Skin epidermis (tissue), 12 donors: ENCODE measurements around the gene SLC25A41.
"Not testable (repeated sequence)": the region's sequence is repeated elsewhere in the genome, so short reads cannot be mapped to it uniquely, and the experiment has no call there.

ENCODE experiments used
- H3K27ac ChIP-seq, 21 experiments: fragments of 200-600 bp; sonication (generic) in 11 of 21; one replicate each; pipeline ENCODE4 v1.5.0; 2020; ENCODE audit warnings: mild to moderate bottlenecking in 3 of 21, inconsistent platforms in 2 of 21, moderate library complexity in 2 of 21
- H3K4me3 ChIP-seq, 7 experiments: fragments of 200-600 bp; sonication (generic) in 2 of 7; one replicate each; pipeline ENCODE4 v1.5.0; 2020; ENCODE audit warnings: inconsistent platforms in 2 of 7, mild to moderate bottlenecking in 2 of 7, moderate library complexity in 1 of 7

Gene SLC25A41

GRCh38 chr19:6414793-6415590 is 18.6 kb downstream of the SLC25A41 start:
- no peak overlapping the region for H3K27ac ChIP-seq

DNA sequence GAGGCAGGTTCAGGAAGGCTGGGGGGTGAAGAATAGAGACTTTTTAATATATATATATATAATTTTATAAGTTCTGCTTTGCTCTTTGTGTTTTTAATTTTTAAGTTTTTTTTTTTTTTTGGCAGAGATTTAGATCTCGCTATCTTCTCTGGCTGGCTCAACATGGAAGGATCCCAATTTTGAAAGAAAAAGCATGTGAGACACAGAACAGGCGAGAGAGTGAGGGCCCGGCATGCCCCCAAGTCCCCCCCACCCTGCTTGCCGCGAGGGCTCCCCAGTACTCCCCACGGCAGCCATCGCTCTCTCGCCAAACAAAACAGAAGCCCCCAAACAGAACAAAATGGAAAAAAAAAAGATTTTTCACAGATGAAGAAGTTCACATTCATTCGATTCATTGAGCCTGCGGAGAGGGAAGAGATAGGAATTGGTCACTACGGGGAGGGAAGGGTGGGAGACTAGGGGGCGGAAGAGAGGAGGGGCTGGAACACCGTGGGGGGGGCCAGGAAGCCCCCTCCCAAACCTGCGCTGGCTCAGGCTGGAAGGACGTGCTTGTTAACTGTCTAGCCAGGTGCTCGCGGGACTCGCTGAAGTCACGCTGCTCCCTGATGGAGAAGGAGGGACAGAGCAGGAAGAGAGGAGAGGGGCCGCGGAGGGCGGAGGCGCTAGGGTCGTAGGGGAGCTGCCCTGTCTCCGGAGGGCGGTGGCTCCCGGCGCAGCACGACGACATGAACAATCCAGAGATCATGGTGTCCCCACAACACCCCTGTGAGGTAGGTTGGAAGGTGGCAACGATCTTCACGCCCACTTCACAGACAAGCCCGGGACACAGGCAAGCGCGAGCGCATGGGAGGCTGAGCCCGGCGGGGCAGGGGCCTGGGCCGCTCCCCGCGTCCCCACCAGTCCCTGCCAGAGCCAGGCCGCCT is 19.6 kb downstream of the SLC25A41 start:
- Histone ChIP-seq H3K4me3 (no peak overlapping the region), H3K27ac (peak overlapping the region in 1 of 21 experiments; percentile 57)

More at GRCh38 chr19:6414793-6415590, 18.6 kb downstream of the SLC25A41 start:
- no peak overlapping the region for H3K4me3 ChIP-seq

DNA sequence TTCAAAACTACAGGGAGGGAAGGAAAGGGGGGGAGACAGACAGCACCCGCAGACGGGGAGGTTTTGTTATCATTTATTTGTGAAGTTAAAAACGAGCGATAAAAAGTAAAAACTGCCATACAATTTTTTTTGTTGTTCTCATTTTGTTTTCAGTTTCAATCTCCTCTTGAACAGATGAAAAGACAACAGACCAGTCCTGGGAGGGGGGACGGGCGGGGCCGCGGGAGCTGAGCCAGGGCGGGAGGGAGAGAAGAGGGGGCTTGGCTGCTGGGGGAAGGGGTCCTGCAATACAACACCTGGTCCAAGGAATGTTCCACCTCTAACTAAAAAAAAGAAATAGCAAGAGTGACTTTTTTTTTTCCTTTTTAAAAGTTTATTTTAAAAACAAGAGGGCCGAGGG is 20.3 kb downstream of the SLC25A41 start:
- Histone ChIP-seq H3K4me3 (no peak overlapping the region), H3K27ac (peak overlapping the region in 1 of 21 experiments; percentile 57)

DNA sequence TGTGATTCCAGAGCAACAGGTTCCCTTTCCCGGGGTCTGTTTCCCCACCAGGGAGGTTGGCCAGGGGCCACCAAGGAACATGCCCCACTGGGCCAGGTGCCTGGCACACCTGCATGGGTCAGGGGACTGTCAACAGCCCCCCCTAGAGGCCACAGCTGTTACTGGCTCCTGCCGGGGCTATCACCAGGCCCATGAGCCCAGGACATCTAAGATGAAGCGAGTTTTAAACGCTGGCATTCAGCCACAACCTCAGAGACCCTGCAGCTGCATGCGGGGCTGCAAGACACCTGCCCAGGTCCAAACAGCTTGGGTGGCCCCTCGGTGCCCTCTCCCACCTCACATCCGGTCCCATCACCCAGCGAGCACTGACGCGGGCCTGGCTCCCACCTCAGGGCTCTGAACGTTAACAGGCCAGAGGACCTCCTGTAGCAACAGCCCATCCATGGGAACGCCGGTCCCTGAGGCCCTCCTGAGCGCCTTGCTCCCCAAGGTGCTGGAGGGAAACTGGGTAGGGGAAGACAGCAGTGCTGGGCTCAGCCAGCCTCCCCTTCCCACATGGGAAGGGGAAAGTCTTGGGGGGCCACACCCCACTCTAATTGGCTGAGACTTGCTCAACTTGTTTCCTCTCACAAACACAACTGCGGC is 21.0 kb downstream of the SLC25A41 start:
- Histone ChIP-seq H3K4me3 (no peak overlapping the region), H3K27ac (no peak overlapping the region)

DNA sequence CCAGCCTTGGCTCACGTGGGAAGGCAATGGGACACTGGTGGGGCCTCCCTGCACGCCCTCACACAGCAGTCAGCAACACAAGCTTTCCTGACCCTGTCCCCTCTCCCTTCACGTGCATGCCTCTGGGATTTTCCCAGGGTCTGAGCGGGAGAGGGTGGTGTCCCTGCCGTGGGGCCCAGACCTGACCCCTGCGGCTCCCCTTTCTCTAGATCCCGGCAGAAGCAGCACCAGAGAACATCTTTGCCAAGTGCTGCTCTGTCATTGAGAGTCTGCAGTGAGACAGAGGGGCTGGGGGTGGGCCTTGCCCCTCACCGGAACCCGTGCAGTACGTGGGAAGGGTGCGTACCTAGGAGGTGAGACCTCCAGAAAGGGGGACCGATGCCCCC is 21.5 kb downstream of the SLC25A41 start:
- Histone ChIP-seq H3K4me3 (no peak overlapping the region), H3K27ac (no peak overlapping the region)

DNA sequence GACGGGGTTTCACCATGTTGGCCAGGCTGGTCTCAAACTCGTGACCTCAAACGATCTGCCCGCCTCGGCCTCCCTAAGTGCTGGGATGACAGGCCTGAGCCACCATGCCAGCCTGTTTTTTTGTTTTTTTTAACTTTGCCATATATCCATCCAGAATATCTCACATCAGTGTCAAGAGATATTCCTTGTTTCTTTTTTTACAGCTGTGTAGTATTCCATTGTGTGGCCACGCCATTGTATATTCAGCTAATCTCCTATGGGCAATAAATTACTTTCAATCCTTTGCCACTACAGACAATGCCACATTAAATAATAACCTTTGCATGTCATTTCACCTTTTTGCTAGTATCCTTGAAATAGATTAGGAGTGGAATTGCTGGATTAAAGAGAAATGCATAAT is 24.2 kb downstream of the SLC25A41 start:
- no peak overlapping the region for H3K4me3 ChIP-seq
- no peak overlapping the region for H3K27ac ChIP-seq

DNA sequence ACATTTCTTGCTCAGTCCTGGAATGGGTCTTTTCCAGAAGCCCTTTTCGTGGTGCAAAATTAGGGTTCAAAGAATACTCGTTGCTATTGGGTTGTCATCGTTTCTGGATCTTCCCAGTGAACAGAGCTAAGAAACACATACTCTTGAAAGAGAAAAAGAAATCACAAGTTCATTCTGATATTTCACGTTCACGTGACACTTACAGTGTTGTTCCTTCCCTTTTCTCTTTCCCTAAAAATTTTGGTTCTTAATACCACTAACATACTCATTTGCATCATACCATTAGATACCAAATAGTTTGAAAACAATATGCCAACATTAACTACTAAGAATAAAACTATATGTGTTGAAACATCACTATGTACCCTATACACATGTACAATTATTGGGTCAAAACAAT is 27.2 kb downstream of the SLC25A41 start:
- Histone ChIP-seq H3K27ac (no peak overlapping the region), H3K4me3 (no peak overlapping the region)

DNA sequence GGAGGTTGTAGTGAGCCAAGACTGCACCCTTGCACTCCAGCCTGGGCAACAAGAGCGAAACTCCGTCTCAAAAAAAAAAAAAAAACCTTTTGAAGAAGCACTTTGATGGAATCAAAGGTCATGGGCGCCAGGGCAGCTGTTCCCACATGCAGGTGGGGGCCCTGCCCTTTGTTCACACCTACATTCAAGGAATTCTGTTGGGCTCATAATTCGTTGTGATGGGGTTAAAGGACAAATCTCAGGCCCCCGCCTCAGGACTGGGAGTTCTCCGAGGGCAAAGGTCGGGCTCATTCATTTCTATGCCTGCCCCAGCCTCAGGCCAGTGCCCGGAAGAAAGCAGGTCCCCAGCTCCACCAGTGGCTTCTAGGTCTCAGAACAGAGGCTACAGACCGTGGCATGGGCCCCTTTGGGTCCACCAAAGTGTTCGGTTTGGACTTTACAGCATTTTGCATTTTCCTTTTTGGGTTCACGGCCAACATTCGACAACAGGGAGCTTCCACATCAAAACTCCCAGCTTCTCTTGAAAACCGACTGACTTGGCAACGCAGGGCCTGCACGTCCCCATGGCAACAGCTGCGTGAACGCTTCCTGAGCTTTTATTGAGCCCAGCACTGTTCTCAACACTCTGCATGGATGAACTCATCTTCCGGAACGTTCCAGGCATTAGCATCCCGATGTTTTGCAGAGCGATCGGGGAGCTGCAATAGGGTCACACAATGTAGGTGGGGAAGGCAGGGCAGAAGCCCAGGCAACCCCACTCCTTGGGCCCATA is 30.5 kb downstream of the SLC25A41 start:
- no peak overlapping the region for H3K4me3 ChIP-seq
- no peak overlapping the region for H3K27ac ChIP-seq

GRCh38 chr19:6402058-6402457 is 31.5 kb downstream of the SLC25A41 start:
- Histone ChIP-seq H3K4me3 (no peak overlapping the region), H3K27ac (no peak overlapping the region)

GRCh38 chr19:6400062-6400944 is 33.3 kb downstream of the SLC25A41 start:
- not testable (repeated sequence) for H3K27ac ChIP-seq, H3K4me3 ChIP-seq

- H3K27ac ChIP-seq: no peak overlapping the region
- H3K4me3 ChIP-seq: no peak overlapping the region
Observed at GRCh38 chr19:6396305-6396704, 37.3 kb downstream of the SLC25A41 start.

DNA sequence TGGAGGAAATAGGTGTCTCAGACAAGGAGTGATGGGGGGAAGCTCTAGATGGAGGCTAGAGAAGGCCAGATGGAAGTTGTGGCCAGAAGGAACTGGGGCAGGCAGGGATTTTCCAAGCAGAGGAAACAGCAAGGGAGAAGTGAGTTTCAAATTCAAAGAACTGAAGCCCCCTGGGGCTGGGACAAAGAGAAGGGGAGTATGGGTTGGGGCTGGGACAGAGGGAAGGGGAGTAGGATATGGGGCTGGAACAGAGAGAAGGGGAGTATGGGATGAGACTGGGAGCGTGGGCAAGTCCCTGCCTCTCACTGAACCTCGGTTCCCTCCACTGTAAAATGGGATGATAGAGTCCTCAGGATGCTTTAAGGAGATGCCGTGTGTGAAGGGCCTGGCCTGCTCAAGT is 38.7 kb downstream of the SLC25A41 start:
- H3K27ac ChIP-seq: no peak overlapping the region

GRCh38 chr19:6393983-6394412 is 39.6 kb downstream of the SLC25A41 start:
- Histone ChIP-seq H3K4me3 (peak overlapping the region; percentile 57 to 90 (median 75)), H3K27ac (peak overlapping the region; percentile 84 to 97 (median 95))

More for the DNA sequence above, 38.7 kb downstream of the SLC25A41 start:
- H3K4me3 ChIP-seq: no peak overlapping the region

GRCh38 chr19:6393074-6393982 is 40.2 kb downstream of the SLC25A41 start, which contains the start of gene GTF2F1:
GTF2F1 (minus strand) TSS chr19:6393164; CDS start chr19:6392995, 169 bp downstream.
- Histone ChIP-seq H3K27ac (peak within 1 kb of the TSS; percentile 84 to 97 (median 95)), H3K4me3 (peak within 1 kb of the TSS; percentile 57 to 90 (median 75))

- Histone ChIP-seq H3K4me3 (peak overlapping the region; percentile 57 to 90 (median 75)), H3K27ac (peak overlapping the region; percentile 23 to 97 (median 95))
Observed at GRCh38 chr19:6392221-6393073, 41.1 kb downstream of the SLC25A41 start.

DNA sequence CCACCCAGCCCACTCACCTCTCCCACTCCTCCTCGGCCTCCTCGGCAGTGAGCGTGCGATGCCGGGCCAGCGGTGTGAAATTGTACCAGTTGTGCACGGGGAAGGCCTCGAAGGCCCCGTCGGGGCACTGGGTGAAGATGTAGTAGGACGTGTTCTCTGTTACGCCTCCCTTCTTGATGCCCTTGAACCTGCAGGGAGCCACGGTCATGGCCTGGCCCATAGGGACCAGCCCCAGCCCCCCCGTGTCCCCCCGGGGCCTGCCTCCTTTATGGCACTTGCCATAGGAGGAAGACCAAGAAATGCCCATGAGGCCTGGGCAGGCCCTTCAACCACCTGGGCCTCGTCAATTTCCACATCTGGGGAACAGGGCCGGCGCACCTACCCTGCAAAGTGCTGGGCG is 46.2 kb downstream of the SLC25A41 start:
- Histone ChIP-seq H3K27ac (no peak overlapping the region), H3K4me3 (no peak overlapping the region)
